Activated CD8-positive, alpha-beta memory T cell treated with anti-CD3 and anti-CD28 coated beads for 36 hours (primary cell): ENCODE results near the gene TMEM45B. TPM values are rescaled to one million over a fixed set of nuclear protein-coding genes. Genes with fewer than 3 reads are reported as not detected.

ENCODE experiments used
- CTCF ChIA-PET: fragments of 350-600 bp; sonication (Branson Sonifier 250); formaldehyde crosslinking; loops from one replicate; lab custom pipeline; 2021; ENCODE audit warnings: antibody characterized with exemption; lab: Charles Lee
- POLR2A ChIA-PET: fragments of 350-600 bp; sonication (Branson Sonifier 250); formaldehyde crosslinking; loops from one replicate; lab custom pipeline; 2021; ENCODE audit warnings: antibody characterized with exemption; lab: Charles Lee
- total RNA-seq, 2 experiments: library from RNA; stranded (reverse); gene quantifications; one replicate each; pipeline ENCODE4 v1.2.3, GENCODE V29; 2021

The TMEM45B gene
- total RNA-seq, 2 experiments from 2014 or later: 0.31 to 0.59 TPM

- CTCF ChIA-PET: interaction anchor here (0.9 to 1.5 kb wide), 3 partner anchors 108 to 257 kb away, joined by 3 to 5 read pairs (median 3); partner anchors contain the start of gene PRDM10
- POLR2A ChIA-PET: no interaction called here
Observed at GRCh38 chr11:129894278-129895125, 78.9 kb downstream of the TMEM45B start.

- ChIA-PET POLR2A (no interaction called here), CTCF (interaction anchor here (1.5 kb wide), 1 partner anchor 235 kb away, joined by 5 read pairs; no protein-coding TSS in a partner anchor)
Observed at GRCh38 chr11:129895126-129896041, 79.7 kb downstream of the TMEM45B start, which contains the start of gene NFRKB. NFRKB (minus strand) TSS chr11:129895578; CDS start chr11:129892849, 2,729 bp downstream.

- ChIA-PET CTCF (interaction anchor here (1.5 kb wide), 1 partner anchor 235 kb away, joined by 5 read pairs; no protein-coding TSS in a partner anchor), POLR2A (no interaction called here)
Observed at GRCh38 chr11:129896062-129896461, 80.4 kb downstream of the TMEM45B start.

- CTCF ChIA-PET: no interaction called here
- POLR2A ChIA-PET: no interaction called here
Observed at GRCh38 chr11:129905402-129905801, 89.8 kb downstream of the TMEM45B start.

Other genes with a start within 250 kb of the TMEM45B start
- gene NFRKB, start 79.7 kb downstream of the TMEM45B start, total RNA-seq: 10 to 100 TPM; 37.5 to 38.6 TPM
- gene PRDM10, start 187.0 kb downstream of the TMEM45B start, total RNA-seq: 10 to 100 TPM; 13.9 to 15.2 TPM